HCT116 (cell line): ENCODE results near the gene CALU. TPM values are rescaled to one million over a fixed set of nuclear protein-coding genes. Genes with fewer than 3 reads are reported as not detected.

Experiments used
- ATAC-seq: fragments of 200-7000 bp; cut with Tn5 transposase; 2 replicates; pipeline ENCODE4 v1.9.1; 2020; ENCODE audit warnings: mild to moderate bottlenecking, moderate library complexity
- BruUV-seq: library from RNA; stranded (reverse); fragments of 400-500 nt; replicated peaks from 2 replicates; lab custom pipeline; 2021; lab: Mats Ljungman, UMichigan
- CTCF ChIA-PET: fragments of 300-600 bp; sonication (Branson Sonifier 250); formaldehyde crosslinking; loops from one replicate; lab custom pipeline; 2021; ENCODE audit warnings: antibody characterized with exemption; lab: Charles Lee
- POLR2A ChIA-PET: fragments of 300-600, 350-600 bp; sonication (Branson Sonifier 250); formaldehyde crosslinking; loops from one replicate; lab custom pipeline; 2021; ENCODE audit warnings: antibody characterized with exemption; lab: Charles Lee
- RAD21 ChIA-PET, 2 experiments: fragments of 300-600 bp; sonication (Branson Sonifier 250); formaldehyde crosslinking; loops; one replicate each; lab custom pipeline; 2023; ENCODE audit warnings: low total read pairs in 2 of 2; ENCODE audit not compliant: uncharacterized antibody in 2 of 2, unreplicated experiment in 2 of 2, low non-redundant PET in 1 of 2; lab: Charles Lee
- DNase-seq: peaks from one replicate; pipeline ENCODE4 v3.0.0-alpha.2; 2010; ENCODE audit warnings: low read depth, low spot score
- H2AFZ ChIP-seq: fragments of 200-600 bp; shearing (Covaris generic), sonication (generic); 2 replicates; pipeline ENCODE4 v1.6.1; 2017; ENCODE audit warnings: low read depth, mixed run types, mixed read lengths, antibody characterized with exemption, low read length; ENCODE audit not compliant: poor library complexity, severe bottlenecking
- H3K27ac ChIP-seq: 2 replicates; pipeline ENCODE4 v1.5.1; 2012; ENCODE audit warnings: low read depth, low read length
- H3K27me3 ChIP-seq: fragments of 200-600 bp; sonication (generic); 2 replicates; pipeline ENCODE4 v1.6.1; 2016; ENCODE audit warnings: mixed run types, low read length, mixed read lengths; ENCODE audit not compliant: insufficient read depth
- H3K36me3 ChIP-seq, 2 experiments: fragments of 200-500 bp in 1 of 2; fragments of 200-600 bp in 1 of 2; sonication (Bioruptor generic) in 1 of 2; sonication (generic) in 1 of 2; 2 replicates each; pipeline versions ENCODE4 v1.5.1 to v1.6.1; 2014 to 2016; ENCODE audit warnings: low read length in 2 of 2, inconsistent platforms in 1 of 2, mixed read lengths in 1 of 2, mixed run types in 1 of 2; ENCODE audit not compliant: insufficient read depth in 2 of 2, control insufficient read depth in 1 of 2
- H3K4me1 ChIP-seq, 2 experiments: fragments of 200-600 bp in 1 of 2; sonication (generic) in 1 of 2; 2 replicates each; pipeline versions ENCODE4 v1.5.1 to v1.6.1; 2012 to 2017; ENCODE audit warnings: low read length in 2 of 2, inconsistent platforms in 1 of 2, mild to moderate bottlenecking in 1 of 2, mixed read lengths in 1 of 2, mixed run types in 1 of 2, moderate library complexity in 1 of 2; ENCODE audit not compliant: insufficient read depth in 2 of 2, control insufficient read depth in 1 of 2
- H3K4me2 ChIP-seq: fragments of 200-600 bp; sonication (generic); 2 replicates; pipeline ENCODE4 v1.6.1; 2017; ENCODE audit warnings: mixed run types, low read length, mixed read lengths
- H3K4me3 ChIP-seq, 2 experiments: fragments of 200-600 bp in 1 of 2; sonication (generic) in 1 of 2; replicated peaks in 1 of 2; 2 replicates each; pipeline ENCODE4 v1.5.1; 2011 to 2016; ENCODE audit warnings: low read length in 2 of 2, control low read depth in 1 of 2, low read depth in 1 of 2, mild to moderate bottlenecking in 1 of 2, mixed read lengths in 1 of 2, mixed run types in 1 of 2
- H3K79me2 ChIP-seq: fragments of 200-600 bp; sonication (generic); 2 replicates; pipeline ENCODE4 v1.6.1; 2017; ENCODE audit warnings: mild to moderate bottlenecking, mixed run types, low read length, moderate library complexity, mixed read lengths; ENCODE audit not compliant: insufficient read depth
- H3K9ac ChIP-seq: fragments of 200-600 bp; sonication (generic); 2 replicates; pipeline ENCODE4 v1.6.1; 2016; ENCODE audit warnings: low read length, mixed read lengths
- H3K9me2 ChIP-seq: fragments of 200-600 bp; sonication (generic), shearing (Covaris generic); 2 replicates; pipeline ENCODE4 v1.6.1; 2017; ENCODE audit warnings: mixed run types, mild to moderate bottlenecking, moderate library complexity; ENCODE audit not compliant: insufficient read depth
- H3K9me3 ChIP-seq, 2 experiments: fragments of 200-500 bp in 1 of 2; fragments of 200-600 bp in 1 of 2; sonication (Bioruptor generic) in 1 of 2; sonication (generic) in 1 of 2; 2 replicates each; pipeline ENCODE4 v1.6.1; 2014 to 2017; ENCODE audit warnings: low read length in 2 of 2, mixed read lengths in 2 of 2, inconsistent platforms in 1 of 2, low read depth in 1 of 2, mild to moderate bottlenecking in 1 of 2, mixed run types in 1 of 2, moderate library complexity in 1 of 2; ENCODE audit not compliant: control insufficient read depth in 1 of 2, insufficient read depth in 1 of 2
- H4K20me1 ChIP-seq: fragments of 200-600 bp; sonication (generic), shearing (Covaris generic); 2 replicates; pipeline ENCODE4 v1.6.1; 2017; ENCODE audit warnings: mixed run types, mild to moderate bottlenecking, moderate library complexity; ENCODE audit not compliant: insufficient read depth
- CBX3 ChIP-seq: IDR thresholded peaks from 2 replicates; pipeline ENCODE4 v1.6.1; 2012; ENCODE audit warnings: low read depth
- CEBPB ChIP-seq: IDR thresholded peaks from 2 replicates; pipeline ENCODE4 v1.6.1; 2012; ENCODE audit warnings: low read depth
- EGR1 ChIP-seq: IDR thresholded peaks from 2 replicates; pipeline ENCODE4 v1.6.1; 2012; ENCODE audit warnings: low read depth
- EZH2 ChIP-seq: fragments of 200-600 bp; sonication (generic); IDR thresholded peaks from 2 replicates; pipeline ENCODE4 v1.6.1; 2017; ENCODE audit warnings: antibody characterized with exemption, mixed run types
- EZH2phosphoT487 ChIP-seq: fragments of 200-600 bp; IDR thresholded peaks from 2 replicates; pipeline ENCODE4 v1.6.1; 2018; ENCODE audit warnings: antibody characterized with exemption, borderline replicate concordance
- FOSL1 ChIP-seq: IDR thresholded peaks from 2 replicates; pipeline ENCODE4 v1.6.1; 2012; ENCODE audit warnings: low read depth
- JUND ChIP-seq: IDR thresholded peaks from 2 replicates; pipeline ENCODE4 v1.6.1; 2012
- POLR2A ChIP-seq: IDR thresholded peaks from 2 replicates; pipeline ENCODE4 v1.7.0; 2011; ENCODE audit warnings: borderline replicate concordance; ENCODE audit not compliant: insufficient read depth, insufficient read length; ENCODE audit errors: extremely low read depth
- POLR2AphosphoS5 ChIP-seq: IDR thresholded peaks from 2 replicates; pipeline ENCODE4 v1.6.1; 2011; ENCODE audit warnings: mild to moderate bottlenecking, low read depth, low read length, moderate library complexity
- RAD21 ChIP-seq: IDR thresholded peaks from 2 replicates; pipeline ENCODE4 v1.6.1; 2012; ENCODE audit warnings: low read depth, mild to moderate bottlenecking
- SP1 ChIP-seq: IDR thresholded peaks from 2 replicates; pipeline ENCODE4 v1.6.1; 2012; ENCODE audit warnings: low read depth
- YY1 ChIP-seq: IDR thresholded peaks from 2 replicates; pipeline ENCODE4 v1.6.1; 2011; ENCODE audit warnings: low read length, low read depth, moderate library complexity, mild to moderate bottlenecking; ENCODE audit not compliant: insufficient replicate concordance; ENCODE audit errors: extremely low read depth
- ZNF274 ChIP-seq: fragments of 200-500 bp; sonication (Bioruptor generic); IDR thresholded peaks from 2 replicates; pipeline ENCODE4 v1.6.1; 2014; ENCODE audit warnings: mild to moderate bottlenecking, low read depth, low read length, inconsistent platforms
- intact Hi-C: fragments of 100-400 bp; cut with micrococcal nuclease; formaldehyde crosslinking; loops from 2 replicates; pipeline ENCODE4 v1.10.0; 2022
- total RNA-seq: library from RNA; stranded (reverse); gene quantifications from one replicate; pipeline ENCODE4 v1.2.1, GENCODE V29; 2021; ENCODE audit not compliant: unreplicated experiment
- TF ChIP-seq, protein P1 (sequence below): IDR thresholded peaks from 2 replicates; pipeline ENCODE4 v1.6.1; 2011; ENCODE audit warnings: mild to moderate bottlenecking, low read length, moderate library complexity; ENCODE audit not compliant: insufficient replicate concordance; ENCODE audit errors: extremely low read depth
- TF ChIP-seq, protein P2 (sequence below), 3 experiments: fragments of 200-600 bp in 1 of 3; sonication (generic) in 1 of 3; IDR thresholded peaks in 2 of 3; conservative IDR thresholded peaks in 1 of 3; 2 replicates each; pipeline ENCODE4 v1.5.1; 2012 to 2017; ENCODE audit warnings: low read depth in 2 of 3, low read length in 2 of 3, antibody characterized with exemption in 1 of 3, borderline replicate concordance in 1 of 3, control low read depth in 1 of 3, mild to moderate bottlenecking in 1 of 3, mixed read lengths in 1 of 3, mixed run types in 1 of 3, moderate library complexity in 1 of 3; ENCODE audit not compliant: insufficient read depth in 1 of 3
- TF ChIP-seq, protein P3 (sequence below): IDR thresholded peaks from 2 replicates; pipeline ENCODE4 v1.6.1; 2012

CALU gene
- total RNA-seq, 1 experiment from 2014 or later = 106 TPM

DNA sequence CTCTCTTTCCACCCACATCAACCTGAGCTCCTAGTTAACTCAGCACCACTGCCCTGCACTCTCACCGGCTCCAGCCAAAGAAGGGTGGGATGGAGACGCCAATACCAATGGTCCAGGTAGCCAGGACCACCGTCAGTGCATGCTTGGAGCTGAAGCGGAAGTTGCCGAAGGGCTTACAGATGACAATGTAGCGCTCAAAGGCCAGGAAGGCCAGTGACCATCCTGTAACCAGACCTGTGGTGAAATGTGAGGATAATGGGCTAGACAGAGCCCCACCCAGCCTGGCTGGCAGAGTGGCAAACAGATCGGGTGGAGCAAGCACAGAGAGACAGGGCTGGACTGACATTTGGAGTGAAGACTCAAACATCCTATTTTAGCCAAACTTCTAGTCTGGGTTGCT is 35.8 kb downstream of the CALU start:
- H3K27me3 ChIP-seq = no peaks in the 10 kb centered on the region
- no peaks in the 10 kb centered on the region for H4K20me1 ChIP-seq
- H3K4me1 ChIP-seq = no peaks in the 10 kb centered on the region
- POLR2A ChIA-PET = no interaction called here
- peaks cover 13 to 29% of the 10 kb centered on the region in 2 experiments; a peak in 3 of 4 replicates for H3K36me3 ChIP-seq
- no peak overlapping the region for H3K4me2 ChIP-seq
- BruUV-seq = no TSS peak
- ATAC-seq (no peak), DNase-seq (no peak)
- intact Hi-C loops = no loop called here
- no peaks in the 10 kb centered on the region for H3K9me3 ChIP-seq
- H3K79me2 ChIP-seq = no peaks in the 10 kb centered on the region
- CTCF ChIA-PET = interaction anchor here (0.6 kb wide), 1 partner anchor 88 kb away, joined by 3 read pairs; the partner anchor contains the start of gene ATP6V1F
- no peak overlapping the region for H3K27ac ChIP-seq
- RAD21 ChIA-PET = no interaction called here
- TF ChIP-seq POLR2AphosphoS5 (peak; percentile 18; the same call in 1 of the 2 replicates), YY1 (no peak)
- no peak overlapping the region for H3K4me3 ChIP-seq
- no peaks in the 10 kb centered on the region for H3K9me2 ChIP-seq
- H2AFZ ChIP-seq = no peak overlapping the region
- H3K9ac ChIP-seq = no peak overlapping the region

DNA sequence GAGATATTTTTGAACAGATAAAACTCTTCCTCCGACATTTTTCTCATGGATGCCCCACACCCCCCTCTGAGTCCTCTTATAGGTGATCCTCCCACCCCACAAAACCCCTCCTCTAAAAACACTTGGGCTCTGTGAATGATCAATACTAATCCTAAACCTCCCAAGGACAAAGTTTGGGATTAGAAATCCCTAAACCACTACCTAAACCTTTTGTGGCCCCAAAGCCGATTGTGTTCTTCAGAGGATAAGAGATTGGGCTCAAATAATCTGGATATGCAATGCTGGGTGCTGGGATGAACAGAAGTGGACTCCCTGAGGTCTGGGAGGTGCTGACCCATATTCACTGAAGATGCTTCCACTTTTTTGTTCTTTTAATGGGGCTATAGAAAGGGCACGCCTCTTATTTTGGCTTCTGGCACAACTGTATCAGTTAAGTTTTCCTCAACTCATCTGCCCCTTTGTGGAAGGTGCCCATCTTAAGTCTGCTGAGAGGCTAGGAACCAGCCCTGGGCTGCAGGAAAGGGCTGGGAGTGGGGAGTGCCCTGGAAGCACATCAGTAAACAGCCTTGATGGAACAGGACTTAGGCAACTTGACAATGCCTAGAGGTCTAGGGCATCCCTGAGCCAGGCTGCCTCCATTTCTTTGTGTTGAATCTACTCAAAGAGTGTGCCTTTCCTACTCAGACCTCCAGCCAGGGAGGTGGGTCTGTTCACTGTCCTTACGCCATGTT is 36.8 kb downstream of the CALU start, which contains the start of gene OPN1SW:
Gene OPN1SW (minus strand): TSS at position 51 of the 731 bp plus-strand sequence. CDS start 13 bp downstream, at position 38.
- TSS peak; percentile 10 for BruUV-seq
- RAD21 ChIA-PET = no interaction called here
- CTCF ChIA-PET = no interaction called here
- intact Hi-C loops = no loop called here
- Histone ChIP-seq H3K4me3 (no peak within 1 kb of the TSS), H3K9me2 (no peaks in the 10 kb centered on the region), H3K27me3 (no peaks in the 10 kb centered on the region), H3K4me1 (no peaks in the 10 kb centered on the region), H3K4me2 (no peak within 1 kb of the TSS), H2AFZ (no peak within 1 kb of the TSS), H3K79me2 (no peaks in the 10 kb centered on the region), H3K27ac (no peak within 1 kb of the TSS), H3K36me3 (peaks cover 8 to 20% of the 10 kb centered on the region in 2 experiments; a peak in 3 of 4 replicates), H4K20me1 (no peaks in the 10 kb centered on the region), H3K9ac (no peak within 1 kb of the TSS), H3K9me3 (no peaks in the 10 kb centered on the region)
- POLR2A ChIA-PET = no interaction called here
- DNase-seq = no peak
- ATAC-seq = peak; percentile 40; the same call in 1 of the 2 replicates
- TF ChIP-seq, protein P1, sequence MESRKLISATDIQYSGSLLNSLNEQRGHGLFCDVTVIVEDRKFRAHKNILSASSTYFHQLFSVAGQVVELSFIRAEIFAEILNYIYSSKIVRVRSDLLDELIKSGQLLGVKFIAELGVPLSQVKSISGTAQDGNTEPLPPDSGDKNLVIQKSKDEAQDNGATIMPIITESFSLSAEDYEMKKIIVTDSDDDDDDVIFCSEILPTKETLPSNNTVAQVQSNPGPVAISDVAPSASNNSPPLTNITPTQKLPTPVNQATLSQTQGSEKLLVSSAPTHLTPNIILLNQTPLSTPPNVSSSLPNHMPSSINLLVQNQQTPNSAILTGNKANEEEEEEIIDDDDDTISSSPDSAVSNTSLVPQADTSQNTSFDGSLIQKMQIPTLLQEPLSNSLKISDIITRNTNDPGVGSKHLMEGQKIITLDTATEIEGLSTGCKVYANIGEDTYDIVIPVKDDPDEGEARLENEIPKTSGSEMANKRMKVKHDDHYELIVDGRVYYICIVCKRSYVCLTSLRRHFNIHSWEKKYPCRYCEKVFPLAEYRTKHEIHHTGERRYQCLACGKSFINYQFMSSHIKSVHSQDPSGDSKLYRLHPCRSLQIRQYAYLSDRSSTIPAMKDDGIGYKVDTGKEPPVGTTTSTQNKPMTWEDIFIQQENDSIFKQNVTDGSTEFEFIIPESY = no peak
- TF ChIP-seq ZNF274 = no peak
- no peak for TF ChIP-seq POLR2A
- no peak for TF ChIP-seq RAD21
- no peak for TF ChIP-seq FOSL1
- TF ChIP-seq CEBPB = no peak
- TF ChIP-seq EZH2phosphoT487 = no peak
- no peak; the same call in 1 of the 2 replicates for TF ChIP-seq POLR2AphosphoS5
- TF ChIP-seq, protein P2, sequence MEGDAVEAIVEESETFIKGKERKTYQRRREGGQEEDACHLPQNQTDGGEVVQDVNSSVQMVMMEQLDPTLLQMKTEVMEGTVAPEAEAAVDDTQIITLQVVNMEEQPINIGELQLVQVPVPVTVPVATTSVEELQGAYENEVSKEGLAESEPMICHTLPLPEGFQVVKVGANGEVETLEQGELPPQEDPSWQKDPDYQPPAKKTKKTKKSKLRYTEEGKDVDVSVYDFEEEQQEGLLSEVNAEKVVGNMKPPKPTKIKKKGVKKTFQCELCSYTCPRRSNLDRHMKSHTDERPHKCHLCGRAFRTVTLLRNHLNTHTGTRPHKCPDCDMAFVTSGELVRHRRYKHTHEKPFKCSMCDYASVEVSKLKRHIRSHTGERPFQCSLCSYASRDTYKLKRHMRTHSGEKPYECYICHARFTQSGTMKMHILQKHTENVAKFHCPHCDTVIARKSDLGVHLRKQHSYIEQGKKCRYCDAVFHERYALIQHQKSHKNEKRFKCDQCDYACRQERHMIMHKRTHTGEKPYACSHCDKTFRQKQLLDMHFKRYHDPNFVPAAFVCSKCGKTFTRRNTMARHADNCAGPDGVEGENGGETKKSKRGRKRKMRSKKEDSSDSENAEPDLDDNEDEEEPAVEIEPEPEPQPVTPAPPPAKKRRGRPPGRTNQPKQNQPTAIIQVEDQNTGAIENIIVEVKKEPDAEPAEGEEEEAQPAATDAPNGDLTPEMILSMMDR (IDR thresholded peaks at IDR 0.05 in 2 of 3, conservative IDR thresholded peaks at IDR 0.05 in 1 of 3; ENCODE audit: borderline replicate concordance in 1 of 3, insufficient read depth in 1 of 3, low read depth in 2 of 3, low read length in 2 of 3) = no peak
- no peak for TF ChIP-seq SP1
- TF ChIP-seq, protein P3, sequence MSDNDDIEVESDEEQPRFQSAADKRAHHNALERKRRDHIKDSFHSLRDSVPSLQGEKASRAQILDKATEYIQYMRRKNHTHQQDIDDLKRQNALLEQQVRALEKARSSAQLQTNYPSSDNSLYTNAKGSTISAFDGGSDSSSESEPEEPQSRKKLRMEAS = no peak
- TF ChIP-seq YY1 = no peak
- no peak for TF ChIP-seq JUND
- no peak for TF ChIP-seq CBX3
- TF ChIP-seq EZH2 = no peak
- no peak for TF ChIP-seq EGR1
